SKM-1 treated with dmso at 0.1 percent for 144 hours (cell line): ENCODE results near the gene RGS3.

ENCODE experiments used
- DNase-seq: peaks from one replicate; lab custom pipeline; 2025; ENCODE audit not compliant: unreplicated experiment; lab: John Stamatoyannopoulos, UW

Gene RGS3

GRCh38 chr9:113568571-113569321 is 105.2 kb downstream of the RGS3 start:
- DNase-seq, result no peak

- no peak for DNase-seq
Measured at GRCh38 chr9:113569472-113570060, 106.0 kb downstream of the RGS3 start.

- no peak for DNase-seq
Measured at GRCh38 chr9:113570106-113570505, 106.6 kb downstream of the RGS3 start.

DNA sequence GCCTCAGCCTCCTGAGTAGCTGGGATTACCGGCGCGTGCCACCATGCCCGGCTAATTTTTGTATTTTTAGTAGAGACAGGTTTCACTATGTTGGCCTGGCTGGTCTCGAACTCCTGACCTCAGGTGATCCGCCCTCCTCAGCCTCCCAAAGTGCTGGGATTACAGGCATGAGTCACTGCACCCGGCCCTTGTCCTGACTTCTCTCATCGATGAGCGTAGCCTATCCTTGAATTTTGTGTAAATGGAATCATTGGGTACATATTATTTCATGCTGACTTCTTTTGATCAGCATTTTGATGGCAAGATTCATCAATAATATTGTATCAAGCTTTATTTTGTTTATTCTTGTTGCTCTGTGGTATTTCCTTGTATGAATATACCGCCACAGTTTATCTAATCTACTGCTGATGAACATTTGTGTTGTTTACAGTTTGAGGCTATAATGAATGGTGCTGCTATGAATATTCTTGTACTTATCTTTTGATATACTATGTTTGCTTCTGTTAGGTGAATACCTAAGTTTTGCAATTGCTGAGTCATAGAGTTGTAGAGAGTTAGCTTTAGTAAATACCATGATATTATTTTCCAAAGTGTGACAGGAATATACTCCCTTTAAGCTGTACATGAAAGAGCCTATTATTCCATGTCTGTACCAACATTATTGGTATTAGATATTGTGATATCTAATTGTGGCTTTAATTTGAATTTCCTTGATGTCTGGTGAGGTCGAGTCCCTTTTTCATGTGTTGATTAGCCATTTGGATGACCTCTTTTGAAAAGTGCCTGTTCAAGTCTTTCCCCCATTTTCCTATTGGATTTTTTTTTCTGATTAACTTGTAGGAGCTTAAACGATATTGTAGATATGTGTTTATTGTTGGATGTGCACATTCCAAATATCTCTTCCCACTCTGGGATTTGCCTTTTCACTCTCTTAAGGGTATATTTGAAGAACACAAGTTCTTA is 107.5 kb downstream of the RGS3 start:
- no peak for DNase-seq

DNA sequence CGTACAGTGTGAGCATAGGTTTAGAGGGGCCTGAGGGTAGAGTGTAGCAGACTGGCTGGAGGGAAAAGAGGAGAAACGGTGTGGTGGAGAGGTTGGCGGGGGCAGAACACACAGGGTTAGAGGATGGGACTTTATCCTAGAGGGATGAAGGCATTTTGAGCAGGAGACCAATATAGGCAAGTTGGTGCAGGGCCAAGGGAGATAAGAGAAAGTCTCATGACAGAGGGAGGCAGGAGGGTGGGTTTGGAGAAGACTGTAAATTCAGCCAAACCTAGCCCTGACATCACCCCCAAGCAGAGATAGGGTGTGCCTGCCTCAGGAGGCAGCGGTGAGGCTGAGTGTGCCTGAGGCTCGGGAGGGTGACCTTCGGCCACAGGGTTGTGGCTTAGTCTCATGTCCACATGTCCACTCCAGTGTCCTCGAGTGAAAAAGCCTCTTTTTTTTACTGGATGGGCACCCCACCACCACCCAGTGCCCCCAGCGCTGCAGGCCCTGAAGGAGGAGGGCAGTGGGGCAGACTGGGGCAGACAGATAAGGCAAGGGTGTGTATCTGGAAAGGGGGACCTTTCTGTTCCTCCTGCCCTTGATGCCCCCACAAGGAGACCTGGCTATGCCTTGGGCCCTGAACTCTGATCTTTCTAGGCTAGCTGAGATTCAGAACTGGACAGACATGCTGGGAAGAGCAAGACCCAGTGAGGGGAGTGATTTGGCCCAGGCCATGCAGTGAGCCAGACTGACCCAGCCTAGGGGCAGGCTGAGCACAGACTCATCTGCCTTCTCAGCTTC is 108.7 kb downstream of the RGS3 start:
- DNase-seq, result no peak

- no peak for DNase-seq
Measured at GRCh38 chr9:113573046-113573958, 109.8 kb downstream of the RGS3 start.

DNA sequence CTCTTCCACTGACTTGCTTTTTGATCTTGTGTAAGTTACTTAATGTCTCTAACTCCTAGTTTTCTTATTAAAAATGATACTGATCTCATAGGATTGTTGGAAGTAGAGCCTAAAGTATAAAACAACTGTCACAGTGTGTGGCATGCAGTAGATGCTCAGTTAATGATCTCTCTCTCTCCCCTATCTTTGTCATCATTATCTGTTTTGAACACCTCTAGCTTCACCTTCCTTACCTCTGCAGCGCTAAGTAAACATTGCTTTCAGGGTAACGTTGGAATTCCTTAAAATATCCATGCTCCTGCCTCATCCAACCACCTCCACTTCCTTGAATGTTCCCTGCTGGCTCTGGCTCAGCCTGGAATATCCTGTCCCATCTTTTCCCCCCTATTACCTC is 110.4 kb downstream of the RGS3 start:
- DNase-seq, result no peak

DNA sequence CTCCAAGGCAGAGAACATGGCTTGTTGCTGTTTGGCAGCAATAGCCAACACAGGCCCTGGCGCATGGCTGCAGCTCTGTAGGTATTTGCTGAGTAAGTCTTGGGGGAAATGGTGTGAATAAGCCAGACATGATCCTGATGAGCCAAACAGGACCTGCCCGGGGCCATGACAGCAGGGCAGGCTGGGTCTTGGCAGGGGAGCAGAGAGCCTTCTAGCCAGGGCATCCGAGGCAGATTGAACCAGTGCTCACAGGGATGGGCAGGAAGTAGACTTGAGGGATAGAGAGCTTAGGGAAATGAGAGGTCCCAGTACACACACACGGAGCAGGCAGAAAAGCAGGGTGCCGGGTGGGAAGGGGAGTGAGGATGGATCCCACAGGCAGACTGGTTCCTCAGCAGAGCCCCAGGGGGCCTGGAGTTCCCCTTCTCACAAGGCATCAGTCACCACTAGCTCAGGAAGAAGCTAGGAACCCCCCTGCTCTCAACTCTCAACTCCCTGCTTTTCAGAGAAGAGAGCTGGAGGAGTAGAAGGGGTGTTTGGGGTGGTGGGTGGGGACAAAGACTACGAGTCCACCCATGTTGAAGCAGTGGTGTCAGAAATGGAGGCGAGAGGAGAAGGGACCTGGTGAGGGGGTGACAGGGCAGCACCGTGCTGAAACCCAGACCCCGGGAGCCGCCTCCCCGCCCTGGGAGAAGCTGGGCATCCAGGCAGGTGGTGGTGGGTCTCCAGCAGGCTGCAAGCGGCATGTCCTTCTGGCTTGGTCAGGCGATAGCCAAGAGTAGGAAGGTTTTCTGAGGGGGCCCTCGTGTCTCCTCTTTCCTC is 111.1 kb downstream of the RGS3 start:
- DNase-seq, result no peak

GRCh38 chr9:113577525-113578261 is 114.2 kb downstream of the RGS3 start:
- no peak for DNase-seq

GRCh38 chr9:113578279-113578865 is 114.8 kb downstream of the RGS3 start:
- no peak for DNase-seq

DNA sequence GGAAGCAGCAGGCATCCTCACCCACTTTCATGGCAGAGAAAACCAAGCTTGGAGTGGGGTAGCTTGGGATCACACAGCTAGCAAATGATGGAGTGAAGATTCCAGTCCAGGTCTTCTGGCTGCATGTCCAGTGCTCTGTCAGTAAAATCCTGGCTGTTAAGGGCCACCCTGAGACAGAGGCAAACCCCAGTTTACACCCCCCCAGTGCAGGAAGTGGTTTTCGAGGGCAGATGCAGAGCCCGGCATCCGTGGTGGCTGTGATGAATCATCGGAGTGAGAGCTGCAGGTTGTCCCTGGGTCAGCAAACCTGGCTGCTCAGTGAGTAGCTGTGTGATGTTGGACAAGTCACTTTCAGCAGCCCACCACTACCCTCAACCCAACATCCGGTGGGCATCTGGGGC is 115.4 kb downstream of the RGS3 start:
- DNase-seq, result peak; percentile 27

DNA sequence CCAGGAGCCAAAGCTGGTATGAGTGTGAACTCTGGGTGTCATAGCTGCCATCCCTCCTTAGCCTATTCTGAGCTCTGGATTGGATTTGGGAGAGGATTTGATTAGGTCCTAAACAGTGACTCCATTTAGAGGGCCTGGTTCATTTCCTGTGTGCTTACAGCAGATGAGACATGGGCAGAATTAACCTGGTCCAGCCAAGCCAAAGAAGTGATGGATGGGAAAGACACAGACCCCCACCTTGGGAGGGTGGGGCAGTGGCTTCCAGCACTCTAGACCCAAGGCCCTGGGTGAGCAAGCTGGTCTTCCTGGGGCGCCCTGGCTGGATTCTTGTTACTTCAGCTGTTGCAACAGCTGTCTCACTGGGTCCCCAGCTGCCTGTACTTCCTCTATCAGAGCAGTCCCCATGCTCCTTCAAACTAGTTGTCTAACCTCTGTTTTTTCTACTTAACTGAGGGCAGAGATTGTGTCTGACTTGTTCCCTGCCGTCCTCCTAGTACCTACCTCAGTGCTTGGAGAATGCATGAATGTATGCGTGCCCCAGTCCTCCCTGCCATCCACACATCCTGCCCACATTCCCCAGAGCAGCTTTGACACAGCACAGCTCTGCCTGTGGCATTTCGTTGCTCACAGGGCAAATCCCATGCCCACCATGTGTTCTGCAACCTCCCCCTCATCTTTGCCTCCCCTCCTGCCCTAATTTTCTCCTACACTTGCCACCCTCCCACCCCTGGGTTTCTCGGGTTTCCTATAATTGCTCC is 115.9 kb downstream of the RGS3 start:
- DNase-seq, result peak; percentile 63

DNA sequence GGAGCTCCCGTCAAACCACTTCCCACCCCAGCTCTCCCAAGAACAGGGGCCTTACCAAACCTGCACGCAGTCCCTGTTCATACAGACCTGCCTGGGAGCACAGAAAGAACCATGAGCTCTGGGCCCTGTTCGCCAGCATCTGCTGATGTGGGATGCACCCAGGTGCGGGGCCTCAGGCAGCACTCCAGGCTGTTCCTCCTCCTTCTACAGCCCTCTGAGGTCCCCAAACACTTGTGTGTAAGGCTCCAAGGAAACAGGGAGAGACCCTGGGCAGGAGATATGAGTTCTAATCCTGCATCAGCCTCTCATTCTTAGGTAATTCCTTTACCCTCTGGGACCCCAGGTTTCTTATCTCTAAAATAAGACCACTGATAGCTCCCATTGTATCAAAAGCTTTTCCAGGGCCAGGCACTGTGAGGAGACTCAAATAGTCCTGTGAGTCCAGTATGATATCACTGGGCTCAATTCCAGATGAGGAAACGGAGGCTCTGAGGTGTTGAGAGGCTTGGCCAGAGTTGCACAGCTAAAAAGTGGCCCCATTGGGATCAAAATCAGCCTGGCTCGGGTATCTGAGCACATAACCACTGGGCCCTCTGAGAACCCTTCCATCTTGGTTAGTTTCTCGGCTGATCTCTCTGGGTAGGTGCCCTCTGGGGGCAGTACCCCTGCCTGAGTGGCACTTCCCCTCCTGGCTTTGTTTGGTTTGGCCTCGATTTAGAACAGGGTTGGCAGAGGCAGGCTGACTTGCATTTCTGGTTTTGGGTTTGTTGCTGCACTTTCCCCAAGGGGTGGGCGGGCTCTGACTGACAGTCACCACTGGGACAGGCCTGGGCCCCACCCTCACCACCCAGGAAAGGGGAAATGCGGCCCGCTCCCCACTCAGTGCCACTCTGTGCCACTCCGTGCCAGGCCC is 116.8 kb downstream of the RGS3 start:
- DNase-seq, result no peak

- DNase-seq, result no peak
Measured at GRCh38 chr9:113580954-113581311, 117.4 kb downstream of the RGS3 start.

- DNase-seq, result no peak
Measured at GRCh38 chr9:113581865-113582697, 118.6 kb downstream of the RGS3 start.
